ENCODE results near the gene CLEC1B.
"Not testable (repeated sequence)": the region's sequence is repeated elsewhere in the genome, so short reads cannot be mapped to it uniquely, and the experiment has no call there.

CLEC1B gene

GRCh38 chr12:9960590-9960989 is 38.3 kb downstream of the CLEC1B start:
- TF ChIP-seq POLR2A (IDR thresholded peaks at IDR 0.05; ENCODE audit: extremely low read depth, insufficient read length) (no peak), CTCF (IDR thresholded peaks at IDR 0.05; ENCODE audit: low read depth, low read length) (no peak), MAX (IDR thresholded peaks at IDR 0.05; ENCODE audit: low read depth, low read length) (no peak), MYC (IDR thresholded peaks at IDR 0.05; ENCODE audit: low read depth, low read length) (no peak)
- H3K4me3 ChIP-seq (ENCODE audit: low read depth, low read length): no peak overlapping the region
- no peak for DNase-seq (ENCODE audit: low read depth)

DNA sequence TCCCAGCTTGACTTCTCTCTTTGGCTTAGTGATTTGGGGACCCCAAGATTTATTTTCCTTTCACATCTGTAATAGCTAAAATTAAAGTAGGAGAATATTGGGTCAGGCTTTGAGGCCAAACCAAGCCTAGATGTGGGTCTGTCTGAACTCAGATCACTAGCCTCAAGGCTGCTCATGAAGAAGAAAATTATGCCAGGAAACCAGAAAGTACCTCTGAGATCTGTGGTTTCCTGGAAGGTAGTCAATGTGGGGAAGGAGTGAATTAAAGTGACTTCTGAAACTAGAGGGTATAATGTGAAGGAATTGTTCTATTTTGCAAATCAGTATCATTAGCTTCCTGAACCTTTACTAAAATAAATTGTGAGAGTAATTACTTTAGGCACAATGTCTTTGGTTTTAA is 41.1 kb downstream of the CLEC1B start:
- no peak overlapping the region for H3K4me3 ChIP-seq (ENCODE audit: low read depth, low read length)
- no peak for DNase-seq (ENCODE audit: low read depth)
- TF ChIP-seq MAX (IDR thresholded peaks at IDR 0.05; ENCODE audit: low read depth, low read length): no peak
- no peak for TF ChIP-seq MYC (IDR thresholded peaks at IDR 0.05; ENCODE audit: low read depth, low read length)
- no peak for TF ChIP-seq POLR2A (IDR thresholded peaks at IDR 0.05; ENCODE audit: extremely low read depth, insufficient read length)
- TF ChIP-seq CTCF (IDR thresholded peaks at IDR 0.05; ENCODE audit: low read depth, low read length): no peak

DNA sequence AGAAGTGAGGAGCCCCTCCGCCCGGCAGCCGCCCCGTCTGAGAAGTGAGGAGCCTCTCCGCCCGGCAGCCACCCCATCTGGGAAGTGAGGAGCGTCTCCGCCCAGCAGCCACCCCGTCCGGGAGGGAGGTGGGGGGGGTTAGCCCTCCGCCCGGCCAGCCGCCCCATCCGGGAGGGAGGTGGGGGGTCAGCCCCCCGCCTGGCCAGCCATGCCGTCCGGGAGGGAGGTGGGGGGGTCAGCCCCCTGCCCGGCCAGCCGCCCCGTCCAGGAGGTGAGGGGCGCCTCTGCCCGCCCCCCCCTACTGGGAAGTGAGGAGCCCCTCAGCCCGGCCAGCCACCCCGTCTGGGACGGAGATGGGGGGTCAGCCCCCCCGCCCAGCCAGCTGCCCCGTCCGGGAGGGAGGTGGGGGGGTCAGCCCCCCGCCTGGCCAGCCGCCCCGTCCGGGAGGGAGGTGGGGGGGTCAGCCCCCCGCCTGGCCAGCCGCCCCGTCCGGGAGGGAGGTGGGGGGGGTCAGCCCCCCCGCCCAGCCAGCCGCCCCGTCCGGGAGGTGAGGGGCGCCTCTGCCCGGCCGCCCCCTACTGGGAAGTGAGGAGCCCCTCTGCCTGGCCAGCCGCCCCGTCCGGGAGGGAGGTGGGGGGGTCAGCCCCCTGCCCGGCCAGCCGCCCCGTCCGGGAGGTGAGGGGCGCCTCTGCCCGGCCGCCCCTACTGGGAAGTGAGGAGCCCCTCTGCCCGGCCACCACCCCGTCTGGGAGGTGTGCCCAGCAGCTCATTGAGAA is 45.8 kb downstream of the CLEC1B start:
- DNase-seq (ENCODE audit: low read depth): not testable (repeated sequence)

DNA sequence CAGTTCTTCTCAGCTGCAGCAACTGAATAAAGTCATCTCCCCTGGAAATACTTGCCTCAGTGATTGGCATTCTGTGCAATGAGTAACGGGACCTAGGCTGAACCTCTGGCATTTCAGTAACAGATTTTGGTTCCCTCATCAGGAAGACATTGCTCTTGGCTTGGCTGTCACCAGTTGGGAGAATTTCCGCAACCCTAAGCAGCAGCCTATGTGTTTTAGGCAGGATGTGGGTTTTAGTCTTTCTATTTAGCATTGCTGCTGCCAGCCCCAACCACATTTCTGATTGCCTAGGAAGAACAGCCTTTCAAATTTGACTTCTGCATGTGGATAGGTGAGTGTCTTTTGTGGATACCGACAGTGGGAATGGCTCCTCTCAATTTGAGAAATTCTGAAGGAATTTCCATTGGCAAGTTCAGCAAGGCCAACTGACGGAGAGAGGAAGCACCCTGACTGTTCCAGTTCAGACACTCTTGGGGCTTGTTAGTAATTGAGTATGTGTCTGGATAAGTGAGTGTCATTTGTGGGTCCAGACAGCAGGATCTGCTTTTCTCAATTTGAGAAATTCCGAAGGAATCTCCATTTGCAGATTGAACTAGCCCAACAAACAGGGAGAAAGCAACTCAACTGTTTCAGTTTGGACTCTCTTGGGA is 47.8 kb downstream of the CLEC1B start:
- H3K4me3 ChIP-seq (ENCODE audit: low read depth, low read length): no peak overlapping the region
- TF ChIP-seq CTCF (IDR thresholded peaks at IDR 0.05; ENCODE audit: low read depth, low read length) (no peak), MAX (IDR thresholded peaks at IDR 0.05; ENCODE audit: low read depth, low read length) (no peak), POLR2A (IDR thresholded peaks at IDR 0.05; ENCODE audit: extremely low read depth, insufficient read length) (no peak)
- peak; percentile 24 for DNase-seq (ENCODE audit: low read depth)

More for the DNA sequence above, 45.8 kb downstream of the CLEC1B start:
- not testable (repeated sequence) for H3K4me3 ChIP-seq (ENCODE audit: low read depth, low read length)

GRCh38 chr12:9948606-9949296 is 50.2 kb downstream of the CLEC1B start:
- no peak overlapping the region for H3K4me3 ChIP-seq (ENCODE audit: low read depth, low read length)
- peak; percentile 26 for DNase-seq (ENCODE audit: low read depth)
- TF ChIP-seq CTCF (IDR thresholded peaks at IDR 0.05; ENCODE audit: low read depth, low read length) (no peak), MYC (IDR thresholded peaks at IDR 0.05; ENCODE audit: low read depth, low read length) (no peak), MAX (IDR thresholded peaks at IDR 0.05; ENCODE audit: low read depth, low read length) (no peak), POLR2A (IDR thresholded peaks at IDR 0.05; ENCODE audit: extremely low read depth, insufficient read length) (no peak)

- TF ChIP-seq CTCF (IDR thresholded peaks at IDR 0.05; ENCODE audit: low read depth, low read length) (no peak), POLR2A (IDR thresholded peaks at IDR 0.05; ENCODE audit: extremely low read depth, insufficient read length) (no peak), MYC (IDR thresholded peaks at IDR 0.05; ENCODE audit: low read depth, low read length) (no peak), MAX (IDR thresholded peaks at IDR 0.05; ENCODE audit: low read depth, low read length) (no peak)
- no peak overlapping the region for H3K4me3 ChIP-seq (ENCODE audit: low read depth, low read length)
- no peak for DNase-seq (ENCODE audit: low read depth)
Measured at GRCh38 chr12:9947674-9948073, 51.2 kb downstream of the CLEC1B start.

Data from NB4 (cell line).